Measurements from ENCODE around the gene IFITM1. TPM values are rescaled to one million over a fixed set of nuclear protein-coding genes. Genes with fewer than 3 reads are reported as not detected.

Gene IFITM1
- total RNA-seq, 1 experiment from 2014 or later: 2.0 TPM

DNA sequence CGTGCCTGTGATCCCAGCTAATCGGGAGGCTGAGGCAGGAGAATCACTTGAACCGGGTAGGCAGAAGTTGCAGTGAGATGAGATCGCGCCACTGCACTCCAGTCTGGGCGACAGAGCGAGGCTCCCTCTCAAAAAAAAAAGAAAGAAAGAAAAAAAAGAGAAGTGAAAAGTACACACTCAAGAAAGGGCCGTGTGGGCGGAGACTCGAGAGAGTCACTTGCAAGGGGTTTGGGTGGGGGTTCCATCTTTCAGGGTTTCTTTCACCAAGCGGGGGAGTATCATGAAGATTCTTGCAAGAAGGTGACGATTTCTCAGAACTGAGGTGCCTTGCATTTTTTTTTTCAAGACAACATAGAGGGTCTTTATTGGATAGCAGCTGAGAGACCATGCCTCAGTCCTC lies 10.5 kb upstream of the IFITM1 start:
- no peaks in the 10 kb centered on the region for H3K9me3 ChIP-seq (ENCODE audit: low read length)
- TF ChIP-seq EZH2 (IDR thresholded peaks at IDR 0.05; ENCODE audit: low read length, unreplicated experiment): no peak
- TF ChIP-seq, protein P1, sequence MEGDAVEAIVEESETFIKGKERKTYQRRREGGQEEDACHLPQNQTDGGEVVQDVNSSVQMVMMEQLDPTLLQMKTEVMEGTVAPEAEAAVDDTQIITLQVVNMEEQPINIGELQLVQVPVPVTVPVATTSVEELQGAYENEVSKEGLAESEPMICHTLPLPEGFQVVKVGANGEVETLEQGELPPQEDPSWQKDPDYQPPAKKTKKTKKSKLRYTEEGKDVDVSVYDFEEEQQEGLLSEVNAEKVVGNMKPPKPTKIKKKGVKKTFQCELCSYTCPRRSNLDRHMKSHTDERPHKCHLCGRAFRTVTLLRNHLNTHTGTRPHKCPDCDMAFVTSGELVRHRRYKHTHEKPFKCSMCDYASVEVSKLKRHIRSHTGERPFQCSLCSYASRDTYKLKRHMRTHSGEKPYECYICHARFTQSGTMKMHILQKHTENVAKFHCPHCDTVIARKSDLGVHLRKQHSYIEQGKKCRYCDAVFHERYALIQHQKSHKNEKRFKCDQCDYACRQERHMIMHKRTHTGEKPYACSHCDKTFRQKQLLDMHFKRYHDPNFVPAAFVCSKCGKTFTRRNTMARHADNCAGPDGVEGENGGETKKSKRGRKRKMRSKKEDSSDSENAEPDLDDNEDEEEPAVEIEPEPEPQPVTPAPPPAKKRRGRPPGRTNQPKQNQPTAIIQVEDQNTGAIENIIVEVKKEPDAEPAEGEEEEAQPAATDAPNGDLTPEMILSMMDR (conservative IDR thresholded peaks at IDR 0.05; ENCODE audit: low read depth, low read length): no peak
- no peak for TF ChIP-seq EZH2phosphoT487 (IDR thresholded peaks at IDR 0.05; ENCODE audit: borderline replicate concordance, low read length)
- H3K27ac ChIP-seq (ENCODE audit: low read length): no peak overlapping the region
- ChIA-PET CTCF (no interaction called here), POLR2A (ENCODE audit: unreplicated experiment) (no interaction called here)
- no peaks in the 10 kb centered on the region for H4K20me1 ChIP-seq (ENCODE audit: low read length)
- no peak overlapping the region for H3K9ac ChIP-seq (ENCODE audit: low read length)
- H3K79me2 ChIP-seq (ENCODE audit: low read length): no peaks in the 10 kb centered on the region
- no peak overlapping the region for H2AFZ ChIP-seq (ENCODE audit: low read length)
- no TSS peak for BruUV-seq (replicated peaks)
- ATAC-seq: no peak
- H3K4me2 ChIP-seq (ENCODE audit: low read length): no peak overlapping the region
- H3K4me1 ChIP-seq (ENCODE audit: insufficient read depth, low read length): no peaks in the 10 kb centered on the region
- no peaks in the 10 kb centered on the region for H3K36me3 ChIP-seq (ENCODE audit: low read depth, low read length)
- H3F3A ChIP-seq (ENCODE audit: low read length, unreplicated experiment): no peaks in the 10 kb centered on the region
- H3K27me3 ChIP-seq (ENCODE audit: low read length): no peaks in the 10 kb centered on the region
- intact Hi-C loops (cut with micrococcal nuclease): loop anchor here (10.0 kb wide), 1 partner anchor 141 kb away; the partner anchor contains the start of gene ANO9
- no peak overlapping the region for H3K4me3 ChIP-seq (ENCODE audit: low read length)
- no peaks in the 10 kb centered on the region for H3K9me2 ChIP-seq (replicated peaks; ENCODE audit: low read length)
- DNase-seq: no peak

DNA sequence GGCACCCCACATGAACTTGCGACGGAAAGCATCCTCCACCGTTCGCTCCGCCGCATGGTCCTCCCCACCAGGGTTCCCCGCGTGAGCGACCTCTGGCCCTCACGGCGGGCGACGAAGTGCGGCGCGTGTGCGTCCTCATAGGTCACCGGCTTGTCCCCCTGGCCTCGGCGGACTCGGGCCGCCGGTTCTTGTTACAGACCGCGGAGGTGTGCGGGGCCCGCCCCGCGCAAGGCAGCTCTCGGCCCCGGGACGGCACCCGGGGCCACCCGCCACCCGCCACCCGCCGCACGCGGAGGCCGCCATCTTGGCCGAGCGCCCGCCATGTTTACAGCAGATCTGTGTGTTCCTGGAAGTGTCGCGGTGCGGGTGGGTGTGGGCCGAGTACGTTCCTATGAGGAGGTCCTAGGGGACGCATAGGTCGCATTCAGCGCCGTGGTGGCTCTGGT lies 9.8 kb upstream of the IFITM1 start:
- Histone ChIP-seq H3K27me3 (ENCODE audit: low read length) (no peaks in the 10 kb centered on the region), H3K9me3 (ENCODE audit: low read length) (no peaks in the 10 kb centered on the region), H3K9me2 (replicated peaks; ENCODE audit: low read length) (no peaks in the 10 kb centered on the region), H3K4me3 (ENCODE audit: low read length) (no peak overlapping the region), H3K9ac (ENCODE audit: low read length) (no peak overlapping the region), H3F3A (ENCODE audit: low read length, unreplicated experiment) (no peaks in the 10 kb centered on the region), H3K27ac (ENCODE audit: low read length) (no peak overlapping the region), H3K36me3 (ENCODE audit: low read depth, low read length) (no peaks in the 10 kb centered on the region), H3K4me2 (ENCODE audit: low read length) (no peak overlapping the region), H3K79me2 (ENCODE audit: low read length) (peaks cover 3% of the 10 kb centered on the region), H3K4me1 (ENCODE audit: insufficient read depth, low read length) (peaks cover 2% of the 10 kb centered on the region), H4K20me1 (ENCODE audit: low read length) (no peaks in the 10 kb centered on the region), H2AFZ (ENCODE audit: low read length) (no peak overlapping the region)
- intact Hi-C loops (cut with micrococcal nuclease): loop anchor here (10.0 kb wide), 1 partner anchor 141 kb away; the partner anchor contains the start of gene ANO9
- no TSS peak for BruUV-seq (replicated peaks)
- TF ChIP-seq EZH2phosphoT487 (IDR thresholded peaks at IDR 0.05; ENCODE audit: borderline replicate concordance, low read length) (no peak), EZH2 (IDR thresholded peaks at IDR 0.05; ENCODE audit: low read length, unreplicated experiment) (no peak)
- TF ChIP-seq, protein P1 (conservative IDR thresholded peaks at IDR 0.05; ENCODE audit: low read depth, low read length): no peak
- DNase-seq: no peak
- ChIA-PET CTCF (no interaction called here), POLR2A (ENCODE audit: unreplicated experiment) (no interaction called here)
- ATAC-seq: no peak
